Glomerular visceral epithelial cell (primary cell): ENCODE data around the gene AOPEP.
A peak's percentile ranks its signal among the peaks of the same experiment; 100 is the strongest.

ENCODE experiments used
- DNase-seq: peaks from one replicate; pipeline ENCODE4 v3.0.0-alpha.2; 2016; ENCODE audit errors: extremely low spot score

The AOPEP gene

GRCh38 chr9:94918038-94918753, 191.7 kb downstream of the AOPEP start:
- no peak for DNase-seq

GRCh38 chr9:94919376-94920098, 193.0 kb downstream of the AOPEP start:
- DNase-seq, result peak; percentile 72

GRCh38 chr9:94920420-94921091, 194.1 kb downstream of the AOPEP start:
- DNase-seq, result no peak

GRCh38 chr9:94921092-94921471, 194.6 kb downstream of the AOPEP start:
- peak; percentile 86 for DNase-seq

GRCh38 chr9:94921656-94922055, 195.2 kb downstream of the AOPEP start:
- no peak for DNase-seq

GRCh38 chr9:94922098-94922607, 195.7 kb downstream of the AOPEP start:
- DNase-seq, result peak; percentile 95

- DNase-seq, result no peak
Measured at GRCh38 chr9:94922691-94923107, 196.2 kb downstream of the AOPEP start.

- no peak for DNase-seq
Measured at GRCh38 chr9:94923326-94924089, 197.0 kb downstream of the AOPEP start.

GRCh38 chr9:94925751-94926430, 199.4 kb downstream of the AOPEP start:
- DNase-seq, result no peak

- DNase-seq, result no peak
Measured at GRCh38 chr9:94926431-94926800, 199.9 kb downstream of the AOPEP start.

GRCh38 chr9:94927048-94927761, 200.7 kb downstream of the AOPEP start:
- DNase-seq, result no peak

GRCh38 chr9:94927762-94928670, 201.5 kb downstream of the AOPEP start:
- no peak for DNase-seq

- DNase-seq, result no peak
Measured at GRCh38 chr9:94928691-94929368, 202.3 kb downstream of the AOPEP start.

- DNase-seq, result peak; percentile 31
Measured at GRCh38 chr9:94929369-94929756, 202.9 kb downstream of the AOPEP start.

GRCh38 chr9:94931036-94931633, 204.6 kb downstream of the AOPEP start:
- DNase-seq, result no peak

GRCh38 chr9:94931740-94932139, 205.2 kb downstream of the AOPEP start:
- no peak for DNase-seq

- no peak for DNase-seq
Measured at GRCh38 chr9:94932652-94933510, 206.4 kb downstream of the AOPEP start.

- DNase-seq, result no peak
Measured at GRCh38 chr9:94933511-94933828, 207.0 kb downstream of the AOPEP start.
